ENCODE measurements around the gene WNK1.
"Not testable (repeated sequence)": the region's sequence is repeated elsewhere in the genome, so short reads cannot be mapped to it uniquely, and the experiment has no call there.

WNK1 gene

GRCh38 chr12:774051-774614 is 21.8 kb downstream of the WNK1 start (continued):
- TF ChIP-seq SCRT1 (tag by site-specific recombination; IDR thresholded peaks at IDR 0.05; ENCODE audit: borderline replicate concordance) (no peak), ZNF354C (tag by site-specific recombination; IDR thresholded peaks at IDR 0.05; ENCODE audit: borderline replicate concordance, low read depth) (no peak), OSR2 (tag by site-specific recombination; IDR thresholded peaks at IDR 0.05) (peak; percentile 71; the same call in 1 of the 2 replicates), ZBTB8A (tag by site-specific recombination; IDR thresholded peaks at IDR 0.05) (0 out of 2 replicates have a peak, but pooled peaks have one; percentile 14), ZNF747 (tag by site-specific recombination; IDR thresholded peaks at IDR 0.05) (no peak)

DNA sequence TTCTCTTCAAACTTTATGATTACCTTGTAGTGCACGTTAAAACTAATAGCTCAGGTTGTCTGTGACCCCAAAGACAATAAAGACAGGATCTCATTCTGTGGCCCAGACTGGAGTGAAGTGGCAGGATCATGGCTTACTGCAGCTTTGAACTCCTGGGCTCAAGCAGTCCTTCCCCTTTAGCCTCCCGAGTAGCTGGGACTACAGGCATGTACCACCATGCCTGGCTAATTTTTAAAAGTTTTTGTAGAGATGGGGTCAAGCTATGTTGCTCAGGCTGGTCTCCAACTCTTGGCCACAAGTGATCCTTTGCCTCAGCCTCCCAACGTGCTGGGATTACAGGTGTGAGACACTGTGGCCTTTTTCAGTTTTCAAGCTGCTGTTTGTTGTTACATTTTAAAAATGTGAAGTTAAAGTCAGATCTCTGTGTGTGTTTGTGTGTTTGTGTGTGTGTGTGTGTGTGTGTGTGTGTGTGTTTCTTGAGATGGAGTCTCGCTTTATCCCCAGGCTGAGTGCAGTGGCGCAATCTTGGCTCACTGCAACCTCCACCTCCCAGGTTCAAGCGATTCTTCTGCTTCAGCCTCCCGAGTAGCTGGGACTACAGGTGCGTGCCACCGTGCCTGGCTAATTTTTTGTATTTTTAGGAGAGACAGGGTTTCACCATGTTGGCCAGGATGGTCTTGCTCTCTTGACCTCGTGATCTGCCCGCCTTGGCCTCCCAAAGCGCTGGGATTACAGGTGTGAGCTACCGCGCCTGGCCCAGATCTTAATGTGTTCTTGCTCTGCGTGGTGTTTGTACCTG is 23.8 kb downstream of the WNK1 start:
- H3K27ac ChIP-seq (ENCODE audit: extremely low read depth, low read depth, low read length); H3K36me3 ChIP-seq (ENCODE audit: control insufficient read depth in 2 of 2, insufficient read depth in 1 of 2, low read length in 2 of 2); H3K4me3 ChIP-seq (ENCODE audit: low read depth, low read length); H3K9me3 ChIP-seq (ENCODE audit: control insufficient read depth, insufficient read depth, low read depth, low read length): not testable (repeated sequence)
- POLR2A ChIA-PET: interaction anchor here (0.6 to 1.5 kb wide), 4 partner anchors 16 to 30 kb away, joined by 3 to 5 read pairs (median 3); no protein-coding TSS in a partner anchor
- TF ChIP-seq KLF9 (tag by site-specific recombination; IDR thresholded peaks at IDR 0.05; ENCODE audit: low read depth) (0 out of 2 replicates have a peak, but pooled peaks have one; percentile 23), SCRT1 (tag by site-specific recombination; IDR thresholded peaks at IDR 0.05; ENCODE audit: borderline replicate concordance) (peak; percentile 77), ZNF664 (tag by site-specific recombination; IDR thresholded peaks at IDR 0.05) (peak; percentile 76), ZNF121 (tag by site-specific recombination; IDR thresholded peaks at IDR 0.05) (peak; percentile 62; the same call in 1 of the 2 replicates), ZNF391 (tag by site-specific recombination; IDR thresholded peaks at IDR 0.05; ENCODE audit: borderline replicate concordance, low read depth) (0 out of 2 replicates have a peak, but pooled peaks have one; percentile 43), ZEB2 (tag by site-specific recombination; IDR thresholded peaks at IDR 0.05) (0 out of 2 replicates have a peak, but pooled peaks have one; percentile 4)
- TF ChIP-seq, protein P1, sequence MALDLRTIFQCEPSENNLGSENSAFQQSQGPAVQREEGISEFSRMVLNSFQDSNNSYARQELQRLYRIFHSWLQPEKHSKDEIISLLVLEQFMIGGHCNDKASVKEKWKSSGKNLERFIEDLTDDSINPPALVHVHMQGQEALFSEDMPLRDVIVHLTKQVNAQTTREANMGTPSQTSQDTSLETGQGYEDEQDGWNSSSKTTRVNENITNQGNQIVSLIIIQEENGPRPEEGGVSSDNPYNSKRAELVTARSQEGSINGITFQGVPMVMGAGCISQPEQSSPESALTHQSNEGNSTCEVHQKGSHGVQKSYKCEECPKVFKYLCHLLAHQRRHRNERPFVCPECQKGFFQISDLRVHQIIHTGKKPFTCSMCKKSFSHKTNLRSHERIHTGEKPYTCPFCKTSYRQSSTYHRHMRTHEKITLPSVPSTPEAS (tag by site-specific recombination; IDR thresholded peaks at IDR 0.05): peak; percentile 71
- CTCF ChIA-PET: interaction anchor here (0.7 to 1.7 kb wide), 5 partner anchors 22 to 322 kb away, joined by 3 to 6 read pairs (median 5); no protein-coding TSS in a partner anchor
- H3K4me1 ChIP-seq (ENCODE audit: control insufficient read depth, insufficient read depth, low read length): peaks cover 43% of the 10 kb centered on the region

- not testable (repeated sequence) for H3K36me3 ChIP-seq (ENCODE audit: control insufficient read depth in 2 of 2, insufficient read depth in 1 of 2, low read length in 2 of 2)
- peaks cover 49% of the 10 kb centered on the region for H3K4me1 ChIP-seq (ENCODE audit: control insufficient read depth, insufficient read depth, low read length)
- TF ChIP-seq, protein P2, sequence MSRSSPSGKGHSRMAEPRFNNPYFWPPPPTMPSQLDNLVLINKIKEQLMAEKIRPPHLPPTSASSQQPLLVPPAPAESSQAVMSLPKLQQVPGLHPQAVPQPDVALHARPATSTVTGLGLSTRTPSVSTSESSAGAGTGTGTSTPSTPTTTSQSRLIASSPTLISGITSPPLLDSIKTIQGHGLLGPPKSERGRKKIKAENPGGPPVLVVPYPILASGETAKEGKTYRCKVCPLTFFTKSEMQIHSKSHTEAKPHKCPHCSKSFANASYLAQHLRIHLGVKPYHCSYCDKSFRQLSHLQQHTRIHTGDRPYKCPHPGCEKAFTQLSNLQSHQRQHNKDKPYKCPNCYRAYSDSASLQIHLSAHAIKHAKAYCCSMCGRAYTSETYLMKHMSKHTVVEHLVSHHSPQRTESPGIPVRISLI (tag by site-specific recombination; IDR thresholded peaks at IDR 0.05): peak; percentile 92
- TF ChIP-seq, protein P3, sequence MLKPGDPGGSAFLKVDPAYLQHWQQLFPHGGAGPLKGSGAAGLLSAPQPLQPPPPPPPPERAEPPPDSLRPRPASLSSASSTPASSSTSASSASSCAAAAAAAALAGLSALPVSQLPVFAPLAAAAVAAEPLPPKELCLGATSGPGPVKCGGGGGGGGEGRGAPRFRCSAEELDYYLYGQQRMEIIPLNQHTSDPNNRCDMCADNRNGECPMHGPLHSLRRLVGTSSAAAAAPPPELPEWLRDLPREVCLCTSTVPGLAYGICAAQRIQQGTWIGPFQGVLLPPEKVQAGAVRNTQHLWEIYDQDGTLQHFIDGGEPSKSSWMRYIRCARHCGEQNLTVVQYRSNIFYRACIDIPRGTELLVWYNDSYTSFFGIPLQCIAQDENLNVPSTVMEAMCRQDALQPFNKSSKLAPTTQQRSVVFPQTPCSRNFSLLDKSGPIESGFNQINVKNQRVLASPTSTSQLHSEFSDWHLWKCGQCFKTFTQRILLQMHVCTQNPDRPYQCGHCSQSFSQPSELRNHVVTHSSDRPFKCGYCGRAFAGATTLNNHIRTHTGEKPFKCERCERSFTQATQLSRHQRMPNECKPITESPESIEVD (tag by site-specific recombination; IDR thresholded peaks at IDR 0.05): peak; percentile 58
Measured at GRCh38 chr12:776772-777373, 24.5 kb downstream of the WNK1 start.

More at GRCh38 chr12:776772-777373, 24.5 kb downstream of the WNK1 start:
- ChIA-PET POLR2A (interaction anchor here (0.7 to 1.5 kb wide), 2 partner anchors 16 to 26 kb away, joined by 3 to 5 read pairs; no protein-coding TSS in a partner anchor), CTCF (interaction anchor here (0.6 to 1.7 kb wide), 4 partner anchors 23 to 40 kb away, joined by 5 to 6 read pairs (median 5); no protein-coding TSS in a partner anchor)
- not testable (repeated sequence) for H3K9me3 ChIP-seq (ENCODE audit: control insufficient read depth, insufficient read depth, low read depth, low read length); H3K4me3 ChIP-seq (ENCODE audit: low read depth, low read length); H3K27ac ChIP-seq (ENCODE audit: extremely low read depth, low read depth, low read length)

All from HEK293 (cell line).